ENCODE data around the gene PLEKHA8.

The PLEKHA8 gene

GRCh38 chr7:29990931-29991330 is 37.3 kb upstream of the PLEKHA8 start:
- Histone ChIP-seq H3K4me3 (ENCODE audit: low read length, poor library complexity, severe bottlenecking) (no peak overlapping the region), H3K4me2 (ENCODE audit: low read depth, low read length, poor library complexity, severe bottlenecking) (no peak overlapping the region)
- no peak for TF ChIP-seq EZH2phosphoT487 (IDR thresholded peaks at IDR 0.05; ENCODE audit: borderline replicate concordance)
- no peak for TF ChIP-seq CTCF (conservative IDR thresholded peaks at IDR 0.05; ENCODE audit: low read length)

GRCh38 chr7:29991937-29992336 is 36.3 kb upstream of the PLEKHA8 start:
- Histone ChIP-seq H3K4me2 (ENCODE audit: low read depth, low read length, poor library complexity, severe bottlenecking) (no peak overlapping the region), H3K9me2 (replicated peaks; ENCODE audit: low read depth, low read length) (no peaks in the 10 kb centered on the region), H3K9ac (ENCODE audit: low read depth, low read length, poor library complexity, severe bottlenecking) (no peak overlapping the region), H3K4me3 (ENCODE audit: low read length, poor library complexity, severe bottlenecking) (no peak overlapping the region), H3K36me3 (ENCODE audit: insufficient read depth, low read length) (no peaks in the 10 kb centered on the region), H4K20me1 (ENCODE audit: insufficient read depth, low read length, poor library complexity, severe bottlenecking) (no peaks in the 10 kb centered on the region), H3K27me3 (ENCODE audit: insufficient read depth, low read length, poor library complexity, severe bottlenecking) (peaks cover 4% of the 10 kb centered on the region), H3K4me1 (ENCODE audit: insufficient read depth, low read length, poor library complexity, severe bottlenecking) (peaks cover 10% of the 10 kb centered on the region), H3F3A (ENCODE audit: low read depth) (no peaks in the 10 kb centered on the region), H3K79me2 (ENCODE audit: insufficient read depth, low read length) (no peaks in the 10 kb centered on the region), H3K9me3 (ENCODE audit: insufficient read depth, low read depth, low read length) (no peaks in the 10 kb centered on the region), H2AFZ (ENCODE audit: low read length) (no peak overlapping the region)
- TF ChIP-seq EZH2phosphoT487 (IDR thresholded peaks at IDR 0.05; ENCODE audit: borderline replicate concordance) (no peak), CTCF (conservative IDR thresholded peaks at IDR 0.05; ENCODE audit: low read length) (no peak)

More at GRCh38 chr7:29990931-29991330, 37.3 kb upstream of the PLEKHA8 start:
- Histone ChIP-seq H3F3A (ENCODE audit: low read depth) (no peaks in the 10 kb centered on the region), H2AFZ (ENCODE audit: low read length) (no peak overlapping the region), H3K9me3 (ENCODE audit: insufficient read depth, low read depth, low read length) (no peaks in the 10 kb centered on the region), H3K9ac (ENCODE audit: low read depth, low read length, poor library complexity, severe bottlenecking) (no peak overlapping the region), H3K9me2 (replicated peaks; ENCODE audit: low read depth, low read length) (no peaks in the 10 kb centered on the region), H3K4me1 (ENCODE audit: insufficient read depth, low read length, poor library complexity, severe bottlenecking) (peaks cover 10% of the 10 kb centered on the region), H3K79me2 (ENCODE audit: insufficient read depth, low read length) (no peaks in the 10 kb centered on the region), H3K36me3 (ENCODE audit: insufficient read depth, low read length) (no peaks in the 10 kb centered on the region), H3K27me3 (ENCODE audit: insufficient read depth, low read length, poor library complexity, severe bottlenecking) (peaks cover 4% of the 10 kb centered on the region), H4K20me1 (ENCODE audit: insufficient read depth, low read length, poor library complexity, severe bottlenecking) (no peaks in the 10 kb centered on the region)

GRCh38 chr7:29993140-29993539 is 35.1 kb upstream of the PLEKHA8 start:
- Histone ChIP-seq H3K79me2 (ENCODE audit: insufficient read depth, low read length) (no peaks in the 10 kb centered on the region), H3K4me1 (ENCODE audit: insufficient read depth, low read length, poor library complexity, severe bottlenecking) (peaks cover 4% of the 10 kb centered on the region), H4K20me1 (ENCODE audit: insufficient read depth, low read length, poor library complexity, severe bottlenecking) (no peaks in the 10 kb centered on the region), H3K4me2 (ENCODE audit: low read depth, low read length, poor library complexity, severe bottlenecking) (no peak overlapping the region), H3K27me3 (ENCODE audit: insufficient read depth, low read length, poor library complexity, severe bottlenecking) (peaks cover 4% of the 10 kb centered on the region), H3K36me3 (ENCODE audit: insufficient read depth, low read length) (no peaks in the 10 kb centered on the region), H3K9me3 (ENCODE audit: insufficient read depth, low read depth, low read length) (no peaks in the 10 kb centered on the region), H3F3A (ENCODE audit: low read depth) (no peaks in the 10 kb centered on the region), H3K9me2 (replicated peaks; ENCODE audit: low read depth, low read length) (no peaks in the 10 kb centered on the region), H3K4me3 (ENCODE audit: low read length, poor library complexity, severe bottlenecking) (no peak overlapping the region), H2AFZ (ENCODE audit: low read length) (no peak overlapping the region), H3K9ac (ENCODE audit: low read depth, low read length, poor library complexity, severe bottlenecking) (no peak overlapping the region)
- TF ChIP-seq EZH2phosphoT487 (IDR thresholded peaks at IDR 0.05; ENCODE audit: borderline replicate concordance) (no peak), CTCF (conservative IDR thresholded peaks at IDR 0.05; ENCODE audit: low read length) (no peak)

All from Loucy (cell line).